B cell (primary cell): ENCODE results near the gene NFKBIZ. TPM values are rescaled to one million over a fixed set of nuclear protein-coding genes. Genes with fewer than 3 reads are reported as not detected.
A peak's percentile ranks its signal among the peaks of the same experiment; 100 is the strongest.

Source experiments
- ATAC-seq: fragments of 200-7000 bp; cut with Tn5 transposase; one replicate; pipeline ENCODE4 v1.10.0; 2021; ENCODE audit warnings: low read depth, mild to moderate bottlenecking, moderate number of reproducible peaks, moderate library complexity
- CTCF ChIA-PET: fragments of 350-600 bp; sonication (Branson Sonifier 250); formaldehyde crosslinking; loops from one replicate; lab custom pipeline; 2021; ENCODE audit warnings: antibody characterized with exemption, inconsistent platforms; lab: Charles Lee
- POLR2A ChIA-PET: fragments of 350-600 bp; sonication (Branson Sonifier 250); formaldehyde crosslinking; loops from one replicate; lab custom pipeline; 2021; ENCODE audit warnings: antibody characterized with exemption; lab: Charles Lee
- DNase-seq: peaks from one replicate; pipeline ENCODE4 v3.0.0; 2013
- H2AFZ ChIP-seq: 2 replicates; pipeline ENCODE4 v1.6.1; 2012; ENCODE audit warnings: mild to moderate bottlenecking, low read depth, low read length; ENCODE audit not compliant: insufficient read depth, poor library complexity, severe bottlenecking
- H3K27ac ChIP-seq, 2 donors: 1 replicate in 1 of 2; 2 replicates in 1 of 2; pipeline ENCODE4 v1.5.1; 2012 to 2013; ENCODE audit warnings: low read length in 2 of 2, mild to moderate bottlenecking in 2 of 2, moderate library complexity in 1 of 2
- H3K27me3 ChIP-seq, 4 experiments: fragments of 200-600 bp in 1 of 4; sonication (generic) in 1 of 4; replicated peaks in 1 of 4; 1 replicate in 2 of 4; 2 replicates in 2 of 4; pipeline versions ENCODE4 v1.6.1 to v1.7.0; 2013 to 2016; ENCODE audit warnings: low read length in 3 of 4, mild to moderate bottlenecking in 2 of 4, mixed read lengths in 1 of 4, moderate library complexity in 1 of 4; ENCODE audit not compliant: insufficient read depth in 4 of 4, control insufficient read depth in 3 of 4; ENCODE audit errors: control extremely low read depth in 1 of 4
- H3K36me3 ChIP-seq, 2 experiments: replicated peaks in 1 of 2; 1 replicate in 1 of 2; 2 replicates in 1 of 2; pipeline versions ENCODE4 v1.6.1 to v1.7.1; 2013; ENCODE audit warnings: low read length in 1 of 2; ENCODE audit not compliant: insufficient read depth in 2 of 2, control insufficient read depth in 1 of 2; ENCODE audit errors: control extremely low read depth in 1 of 2, extremely low read depth in 1 of 2
- H3K4me1 ChIP-seq, 2 donors: fragments of 200-600 bp in 1 of 2; sonication (generic) in 1 of 2; 1 replicate in 1 of 2; 2 replicates in 1 of 2; pipeline versions ENCODE4 v1.5.1 to v1.6.1; 2013 to 2017; ENCODE audit warnings: low read length in 2 of 2; ENCODE audit not compliant: control insufficient read depth in 2 of 2, insufficient read depth in 2 of 2
- H3K4me2 ChIP-seq: replicated peaks from 2 replicates; pipeline ENCODE3; 2012; ENCODE audit warnings: mild to moderate bottlenecking, low read depth, low read length; ENCODE audit not compliant: poor library complexity, severe bottlenecking
- H3K4me3 ChIP-seq, 5 experiments: fragments of 200-600 bp in 1 of 5; sonication (generic) in 1 of 5; 1 replicate in 3 of 5; 2 replicates in 2 of 5; pipeline versions ENCODE4 v1.5.1 to v1.7.0; 2011 to 2016; ENCODE audit warnings: low read length in 4 of 5, mild to moderate bottlenecking in 4 of 5, low read depth in 2 of 5, control low read depth in 1 of 5, moderate library complexity in 1 of 5; ENCODE audit not compliant: insufficient read depth in 1 of 5; ENCODE audit errors: control extremely low read depth in 1 of 5, extremely low read depth in 1 of 5
- H3K79me2 ChIP-seq: fragments of 200-600 bp; sonication (generic); one replicate; pipeline ENCODE4 v1.6.0; 2016; ENCODE audit warnings: low read length; ENCODE audit not compliant: control insufficient read depth, insufficient read depth
- H3K9ac ChIP-seq: fragments of 200-600 bp; sonication (generic); 2 replicates; pipeline ENCODE4 v1.6.1; 2017; ENCODE audit warnings: mild to moderate bottlenecking, low read length, moderate library complexity
- H3K9me3 ChIP-seq, 3 donors: one replicate each; pipeline versions ENCODE4 v1.6.1 to v1.7.1; 2013; ENCODE audit warnings: low read length in 2 of 3; ENCODE audit not compliant: control insufficient read depth in 2 of 3, insufficient read depth in 1 of 3; ENCODE audit errors: control extremely low read depth in 1 of 3
- H4K20me1 ChIP-seq: 2 replicates; pipeline ENCODE4 v1.6.0; 2012; ENCODE audit warnings: mild to moderate bottlenecking, low read length; ENCODE audit not compliant: insufficient read depth, control insufficient read depth, poor library complexity, severe bottlenecking
- H3K27ac Mint-ChIP-seq: one replicate; pipeline ENCODE4 v1.8.0; 2021; ENCODE audit warnings: mixed read lengths
- H3K27me3 Mint-ChIP-seq: one replicate; pipeline ENCODE4 v1.8.0; 2021; ENCODE audit warnings: mixed read lengths
- H3K4me1 Mint-ChIP-seq: one replicate; pipeline ENCODE4 v1.8.0; 2021; ENCODE audit warnings: mixed read lengths
- H3K4me3 Mint-ChIP-seq: one replicate; pipeline ENCODE4 v1.8.0; 2021; ENCODE audit warnings: mixed read lengths
- H3K9me3 Mint-ChIP-seq: one replicate; pipeline ENCODE4 v1.8.0; 2022; ENCODE audit warnings: mixed read lengths; ENCODE audit not compliant: insufficient read depth
- EZH2 ChIP-seq: IDR thresholded peaks from 2 replicates; pipeline ENCODE4 v1.6.1; 2012; ENCODE audit warnings: borderline replicate concordance, low read depth, mild to moderate bottlenecking, moderate library complexity, low read length; ENCODE audit not compliant: insufficient read depth, poor library complexity, severe bottlenecking
- WGBS: methylation state at CpG from one replicate; pipeline ENCODE4 v1.1.5; 2013; ENCODE audit warnings: missing lambda C conversion rate; ENCODE audit not compliant: insufficient coverage; 5-methylcytosine and 5-hydroxymethylcytosine counted together
- intact Hi-C: fragments of 100-400 bp; cut with micrococcal nuclease; formaldehyde crosslinking; loops from one replicate; pipeline ENCODE4 v1.10.0; 2022
- polyA plus RNA-seq: library from polyadenylated mRNA; depleted of rRNA; stranded (reverse); fragments of >200 nt; gene quantifications from 2 replicates; pipeline ENCODE4 v1.2.3, GENCODE V29; 2012
- total RNA-seq, 2 donors: library from RNA; stranded (reverse); fragments of 120-200 nt in 1 of 2; gene quantifications; 1 replicate in 1 of 2; 2 replicates in 1 of 2; pipeline versions ENCODE4 v1.2.3 to v1.2.4, GENCODE V29; 2013 to 2022
- TF ChIP-seq, protein P1 (sequence below): fragments of 200-600 bp; IDR thresholded peaks from one replicate; pipeline ENCODE4 v1.8.0; 2022; ENCODE audit warnings: antibody characterized with exemption, mild to moderate bottlenecking

The NFKBIZ gene
- total and polyA plus RNA-seq, 2 donors (not counting 1 experiment from before 2014, with no cell fraction given): 114 to 157 TPM

DNA sequence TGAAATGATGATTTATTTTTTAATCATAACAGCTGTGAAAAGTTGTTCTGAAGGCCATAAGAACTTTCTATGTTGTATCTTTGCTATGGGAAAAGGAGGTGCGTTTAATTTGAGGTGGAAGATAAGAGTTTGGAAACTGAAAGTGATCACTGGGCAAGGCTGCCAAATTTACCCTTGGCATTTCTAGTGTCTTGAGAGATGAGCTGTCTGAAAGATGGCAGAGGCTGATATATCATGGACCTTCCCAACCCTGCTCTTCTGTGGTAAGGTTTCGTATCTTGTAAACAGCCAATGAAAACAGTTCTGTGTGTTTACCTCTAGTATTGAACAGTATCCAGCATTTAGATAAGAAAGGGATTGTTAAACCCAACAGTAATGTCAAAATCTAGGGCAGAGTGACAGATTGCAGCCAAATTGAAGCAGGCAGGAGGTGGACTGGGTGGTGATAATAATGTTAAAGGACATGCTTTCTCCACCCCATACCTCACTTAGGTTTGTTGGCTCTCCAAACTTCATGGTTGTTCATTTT is 15.8 kb upstream of the NFKBIZ start:
- H3K4me3 Mint-ChIP-seq: peak overlapping the region; percentile 71
- H3K4me1 ChIP-seq: peaks cover 72 to 74% of the 10 kb centered on the region in 2 donors
- H3K4me2 ChIP-seq: peak overlapping the region; percentile 37
- H3K27me3 ChIP-seq: no peaks in the 10 kb centered on the region
- WGBS: 50% methylated on average over 2 of the region's 2 CpGs
- H4K20me1 ChIP-seq: no peaks in the 10 kb centered on the region
- no peak overlapping the region for H2AFZ ChIP-seq
- ChIA-PET CTCF (interaction anchor here (0.8 to 1.3 kb wide), 3 partner anchors 8 to 395 kb away, joined by 3 to 4 read pairs (median 3); no protein-coding TSS in a partner anchor), POLR2A (interaction anchor here (0.6 to 1.2 kb wide), 2 partner anchors 16 to 1993 kb away, joined by 3 to 4 read pairs; partner anchors contain the start of gene NFKBIZ)
- TF ChIP-seq EZH2: no peak
- TF ChIP-seq, protein P1, sequence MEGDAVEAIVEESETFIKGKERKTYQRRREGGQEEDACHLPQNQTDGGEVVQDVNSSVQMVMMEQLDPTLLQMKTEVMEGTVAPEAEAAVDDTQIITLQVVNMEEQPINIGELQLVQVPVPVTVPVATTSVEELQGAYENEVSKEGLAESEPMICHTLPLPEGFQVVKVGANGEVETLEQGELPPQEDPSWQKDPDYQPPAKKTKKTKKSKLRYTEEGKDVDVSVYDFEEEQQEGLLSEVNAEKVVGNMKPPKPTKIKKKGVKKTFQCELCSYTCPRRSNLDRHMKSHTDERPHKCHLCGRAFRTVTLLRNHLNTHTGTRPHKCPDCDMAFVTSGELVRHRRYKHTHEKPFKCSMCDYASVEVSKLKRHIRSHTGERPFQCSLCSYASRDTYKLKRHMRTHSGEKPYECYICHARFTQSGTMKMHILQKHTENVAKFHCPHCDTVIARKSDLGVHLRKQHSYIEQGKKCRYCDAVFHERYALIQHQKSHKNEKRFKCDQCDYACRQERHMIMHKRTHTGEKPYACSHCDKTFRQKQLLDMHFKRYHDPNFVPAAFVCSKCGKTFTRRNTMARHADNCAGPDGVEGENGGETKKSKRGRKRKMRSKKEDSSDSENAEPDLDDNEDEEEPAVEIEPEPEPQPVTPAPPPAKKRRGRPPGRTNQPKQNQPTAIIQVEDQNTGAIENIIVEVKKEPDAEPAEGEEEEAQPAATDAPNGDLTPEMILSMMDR: no peak
- H3K9me3 Mint-ChIP-seq: no peaks in the 10 kb centered on the region
- no peaks in the 10 kb centered on the region for H3K27me3 Mint-ChIP-seq
- intact Hi-C loops: no loop called here
- peak; percentile 36 for DNase-seq
- no peak overlapping the region for H3K4me3 ChIP-seq
- peak overlapping the region; percentile 81 for H3K27ac Mint-ChIP-seq
- ATAC-seq: no peak
- H3K36me3 ChIP-seq: no peaks in the 10 kb centered on the region
- no peaks in the 10 kb centered on the region for H3K9me3 ChIP-seq
- no peak overlapping the region for H3K9ac ChIP-seq
- H3K79me2 ChIP-seq: peaks cover 92% of the 10 kb centered on the region
- peaks cover 92% of the 10 kb centered on the region for H3K4me1 Mint-ChIP-seq
- no peak overlapping the region for H3K27ac ChIP-seq

GRCh38 chr3:101835676-101836075 is 13.6 kb upstream of the NFKBIZ start:
- POLR2A ChIA-PET: interaction anchor here (0.7 to 2.4 kb wide), 2 partner anchors 9 to 110 kb away, joined by 3 to 10 read pairs; no protein-coding TSS in a partner anchor
- Histone ChIP-seq H3K4me3 (no peak overlapping the region), H3K4me1 (peaks cover 58 to 61% of the 10 kb centered on the region in 2 donors), H3K27me3 (no peaks in the 10 kb centered on the region), H3K9ac (no peak overlapping the region), H4K20me1 (no peaks in the 10 kb centered on the region), H3K79me2 (peaks cover 97% of the 10 kb centered on the region), H3K36me3 (no peaks in the 10 kb centered on the region), H3K4me2 (no peak overlapping the region), H2AFZ (no peak overlapping the region), H3K27ac (no peak overlapping the region), H3K9me3 (no peaks in the 10 kb centered on the region)
- no CpG with 5 or more reads among the region's 2 CpGs for WGBS
- Mint-ChIP-seq H3K27me3 (no peaks in the 10 kb centered on the region), H3K4me1 (peaks cover 86% of the 10 kb centered on the region), H3K9me3 (no peaks in the 10 kb centered on the region), H3K27ac (peak overlapping the region; percentile 64), H3K4me3 (peak overlapping the region; percentile 11)
- intact Hi-C loops: no loop called here
- no peak for TF ChIP-seq EZH2
- TF ChIP-seq, protein P1: no peak
- DNase-seq (no peak), ATAC-seq (no peak)
- CTCF ChIA-PET: interaction anchor here (0.9 to 2.0 kb wide), 6 partner anchors 11 to 393 kb away, joined by 3 to 10 read pairs (median 5); no protein-coding TSS in a partner anchor
